ENCODE data around the gene E2F2.

DNA sequence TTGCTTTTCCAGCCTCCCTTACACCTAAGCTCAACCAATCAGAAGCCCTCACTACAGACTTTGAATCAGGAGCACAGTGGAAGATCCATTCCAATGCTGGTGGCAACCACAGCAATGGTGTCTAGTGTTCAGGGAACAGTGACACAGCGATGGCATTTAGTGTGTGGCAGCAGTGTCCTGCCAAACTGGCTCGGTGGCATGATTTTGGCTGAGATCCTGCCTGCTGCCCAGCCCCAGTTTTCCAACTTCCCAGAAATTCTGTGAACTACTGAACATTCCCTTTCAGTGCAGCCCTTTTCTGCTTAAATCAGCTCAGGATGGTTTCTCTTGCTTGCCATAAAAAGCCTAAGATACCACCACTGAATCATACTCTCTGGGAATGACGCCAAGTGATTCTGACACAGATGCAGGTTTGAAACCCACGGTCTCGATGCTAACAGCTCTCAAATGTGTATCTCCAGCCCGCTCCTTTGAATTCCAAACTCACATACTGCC is 55.9 kb downstream of the E2F2 start:
- TF ChIP-seq, protein P1, sequence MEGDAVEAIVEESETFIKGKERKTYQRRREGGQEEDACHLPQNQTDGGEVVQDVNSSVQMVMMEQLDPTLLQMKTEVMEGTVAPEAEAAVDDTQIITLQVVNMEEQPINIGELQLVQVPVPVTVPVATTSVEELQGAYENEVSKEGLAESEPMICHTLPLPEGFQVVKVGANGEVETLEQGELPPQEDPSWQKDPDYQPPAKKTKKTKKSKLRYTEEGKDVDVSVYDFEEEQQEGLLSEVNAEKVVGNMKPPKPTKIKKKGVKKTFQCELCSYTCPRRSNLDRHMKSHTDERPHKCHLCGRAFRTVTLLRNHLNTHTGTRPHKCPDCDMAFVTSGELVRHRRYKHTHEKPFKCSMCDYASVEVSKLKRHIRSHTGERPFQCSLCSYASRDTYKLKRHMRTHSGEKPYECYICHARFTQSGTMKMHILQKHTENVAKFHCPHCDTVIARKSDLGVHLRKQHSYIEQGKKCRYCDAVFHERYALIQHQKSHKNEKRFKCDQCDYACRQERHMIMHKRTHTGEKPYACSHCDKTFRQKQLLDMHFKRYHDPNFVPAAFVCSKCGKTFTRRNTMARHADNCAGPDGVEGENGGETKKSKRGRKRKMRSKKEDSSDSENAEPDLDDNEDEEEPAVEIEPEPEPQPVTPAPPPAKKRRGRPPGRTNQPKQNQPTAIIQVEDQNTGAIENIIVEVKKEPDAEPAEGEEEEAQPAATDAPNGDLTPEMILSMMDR (IDR thresholded peaks at IDR 0.05 in 4 of 5, conservative IDR thresholded peaks at IDR 0.05 in 1 of 5), result no peak
- no peak for TF ChIP-seq POLR2A (IDR thresholded peaks at IDR 0.05)

Measured in gastrocnemius medialis (tissue), 4 donors.